T-cell (primary cell): ENCODE results near the gene OSBPL6. TPM values are rescaled to one million over a fixed set of nuclear protein-coding genes. Genes with fewer than 3 reads are reported as not detected.

Source experiments
- ATAC-seq, 4 experiments: fragments of 200-7000 bp in 3 of 4; fragments of 150-1000 bp in 1 of 4; cut with Tn5 transposase; replicated peaks in 1 of 4; 1 replicate in 3 of 4; 2 replicates in 1 of 4; pipeline ENCODE4 v1.10.0; 2021; ENCODE audit warnings: moderate library complexity in 3 of 4, mild to moderate bottlenecking in 2 of 4, moderate number of reproducible peaks in 1 of 4
- CTCF ChIA-PET, 2 donors: fragments of 300-600 bp; sonication (Branson Sonifier 250); formaldehyde crosslinking; loops; one replicate each; lab custom pipeline; 2022; ENCODE audit warnings: antibody characterized with exemption in 2 of 2; lab: Charles Lee
- POLR2A ChIA-PET, 2 donors: fragments of 300-600 bp; sonication (Branson Sonifier 250); formaldehyde crosslinking; loops; one replicate each; lab custom pipeline; 2022; ENCODE audit warnings: antibody characterized with exemption in 2 of 2; lab: Charles Lee
- DNase-seq, 35 experiments: peaks; one replicate each; pipeline versions ENCODE4 v3.0.0 to v3.0.0-alpha.2; 2013 to 2023
- H3K27ac ChIP-seq: one replicate; pipeline ENCODE4 v1.5.1; 2013; ENCODE audit warnings: low read length
- H3K27me3 ChIP-seq, 2 experiments: replicated peaks in 1 of 2; 1 replicate in 1 of 2; 2 replicates in 1 of 2; pipeline versions ENCODE4 v1.6.1 to v1.7.0; 2013; ENCODE audit warnings: low read length in 1 of 2, mixed read lengths in 1 of 2; ENCODE audit not compliant: control insufficient read depth in 2 of 2, insufficient read depth in 2 of 2; ENCODE audit errors: extremely low read depth in 1 of 2
- H3K36me3 ChIP-seq, 2 donors: 1 replicate in 1 of 2; 2 replicates in 1 of 2; pipeline versions ENCODE4 v1.6.1 to v1.7.0; 2013; ENCODE audit warnings: low read length in 1 of 2; ENCODE audit not compliant: control insufficient read depth in 2 of 2, insufficient read depth in 1 of 2; ENCODE audit errors: extremely low read depth in 1 of 2
- H3K4me1 ChIP-seq, 2 experiments: 1 replicate in 1 of 2; 2 replicates in 1 of 2; pipeline versions ENCODE4 v1.6.1 to v1.7.0; 2013; ENCODE audit warnings: low read length in 2 of 2, mixed read lengths in 1 of 2; ENCODE audit not compliant: insufficient read depth in 2 of 2, control insufficient read depth in 1 of 2; ENCODE audit errors: extremely low read depth in 1 of 2
- H3K4me3 ChIP-seq, 2 donors: 1 replicate in 1 of 2; 2 replicates in 1 of 2; pipeline versions ENCODE4 v1.5.1 to v1.7.0; 2013; ENCODE audit warnings: mild to moderate bottlenecking in 2 of 2, low read length in 1 of 2, moderate library complexity in 1 of 2; ENCODE audit not compliant: control insufficient read depth in 1 of 2; ENCODE audit errors: extremely low read depth in 1 of 2
- H3K9me3 ChIP-seq: 2 replicates; pipeline ENCODE4 v1.7.0; 2013
- H3K27ac Mint-ChIP-seq, 2 donors: one replicate each; pipeline ENCODE4 v1.8.0; 2020 to 2021; ENCODE audit warnings: mild to moderate bottlenecking in 2 of 2, mixed read lengths in 2 of 2
- H3K27me3 Mint-ChIP-seq, 2 donors: one replicate each; pipeline ENCODE4 v1.8.0; 2021 to 2022; ENCODE audit warnings: mixed read lengths in 2 of 2
- H3K36me3 Mint-ChIP-seq: one replicate; pipeline ENCODE4 v1.8.0; 2021; ENCODE audit warnings: mixed read lengths
- H3K4me1 Mint-ChIP-seq, 3 donors: one replicate each; pipeline ENCODE4 v1.8.0; 2020 to 2022; ENCODE audit warnings: mixed read lengths in 3 of 3, mild to moderate bottlenecking in 1 of 3
- H3K4me3 Mint-ChIP-seq, 3 donors: one replicate each; pipeline ENCODE4 v1.8.0; 2020 to 2022; ENCODE audit warnings: mild to moderate bottlenecking in 3 of 3, mixed read lengths in 3 of 3, moderate library complexity in 3 of 3
- H3K9me3 Mint-ChIP-seq, 3 donors: one replicate each; pipeline ENCODE4 v1.8.0; 2020 to 2022; ENCODE audit warnings: mixed read lengths in 3 of 3
- WGBS: methylation state at CpG from one replicate; pipeline ENCODE4 v1.1.5; 2013; ENCODE audit warnings: missing lambda C conversion rate; ENCODE audit not compliant: insufficient coverage; 5-methylcytosine and 5-hydroxymethylcytosine counted together
- total RNA-seq, 35 experiments: library from RNA in 6 of 35; stranded (reverse) in 6 of 35; fragments of 120-200 nt in 1 of 35; gene quantifications; one replicate each; pipeline versions ENCODE4 v1.2.1 to v1.2.4 and lab custom pipeline; 2013 to 2026

The OSBPL6 gene
- total RNA-seq, 5 donors from 2014 or later (not counting 1 experiment from before 2014, with no cell fraction given), result 0.08 to 0.41 (median 0.26) TPM

DNA sequence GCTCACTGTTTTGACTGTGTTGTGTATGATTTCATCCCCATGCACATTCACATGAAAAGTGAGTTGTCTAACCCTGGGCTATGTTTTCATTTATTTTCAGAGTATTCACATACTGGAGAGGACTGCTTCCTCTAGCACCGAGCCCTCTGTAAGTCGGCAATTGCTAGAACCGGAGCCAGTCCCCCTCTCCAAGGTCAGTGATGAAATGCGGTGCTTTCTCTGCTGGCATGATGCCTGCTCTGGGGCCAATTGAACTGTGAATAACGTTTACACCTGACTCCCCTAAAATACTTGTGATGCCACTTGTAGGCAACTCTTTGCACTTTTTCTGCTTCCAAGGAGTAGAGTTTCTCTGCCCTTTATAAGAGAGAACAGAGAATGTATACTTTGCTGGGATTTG, 129.8 kb downstream of the OSBPL6 start:
- Mint-ChIP-seq H3K9me3 (no peaks in the 10 kb centered on the region), H3K36me3 (no peaks in the 10 kb centered on the region), H3K27me3 (peaks cover 24 to 30% of the 10 kb centered on the region in 2 donors), H3K27ac (no peak overlapping the region), H3K4me3 (no peak overlapping the region), H3K4me1 (no peaks in the 10 kb centered on the region)
- no peaks in the 10 kb centered on the region for H3K36me3 ChIP-seq
- H3K27me3 ChIP-seq, result peaks cover 0 to 6% of the 10 kb centered on the region in 2 experiments
- POLR2A ChIA-PET, result interaction anchor here in 1 of 2 donors (1.5 kb wide), 1 partner anchor 12 kb away, joined by 4 read pairs; no protein-coding TSS in a partner anchor
- no peaks in the 10 kb centered on the region for H3K9me3 ChIP-seq
- H3K27ac ChIP-seq, result no peak overlapping the region
- CTCF ChIA-PET, result no interaction called here
- WGBS, result 25% methylated on average over 2 of the region's 5 CpGs
- no peak overlapping the region for H3K4me3 ChIP-seq
- DNase-seq (no peak), ATAC-seq (no peak)
- H3K4me1 ChIP-seq, result no peaks in the 10 kb centered on the region

- Mint-ChIP-seq H3K4me1 (no peaks in the 10 kb centered on the region), H3K27me3 (peaks cover 24 to 26% of the 10 kb centered on the region in 2 donors), H3K36me3 (no peaks in the 10 kb centered on the region), H3K4me3 (no peak overlapping the region), H3K9me3 (no peaks in the 10 kb centered on the region), H3K27ac (no peak overlapping the region)
- CTCF ChIA-PET, result no interaction called here
- Histone ChIP-seq H3K9me3 (no peaks in the 10 kb centered on the region), H3K4me3 (no peak overlapping the region), H3K4me1 (no peaks in the 10 kb centered on the region), H3K36me3 (no peaks in the 10 kb centered on the region), H3K27ac (no peak overlapping the region), H3K27me3 (peaks cover 0 to 6% of the 10 kb centered on the region in 2 experiments)
- WGBS, result no CpG with 5 or more reads among the region's 2 CpGs
- POLR2A ChIA-PET, result interaction anchor here in 1 of 2 donors (1.5 kb wide), 1 partner anchor 10 kb away, joined by 4 read pairs; no protein-coding TSS in a partner anchor
- DNase-seq (no peak), ATAC-seq (no peak)
These were observed 131.0 kb downstream of the OSBPL6 start for GRCh38 chr2:178325268-178325667.

- H3K4me1 ChIP-seq, result no peaks in the 10 kb centered on the region
These were observed 133.2 kb downstream of the OSBPL6 start for GRCh38 chr2:178327516-178327915.

DNA sequence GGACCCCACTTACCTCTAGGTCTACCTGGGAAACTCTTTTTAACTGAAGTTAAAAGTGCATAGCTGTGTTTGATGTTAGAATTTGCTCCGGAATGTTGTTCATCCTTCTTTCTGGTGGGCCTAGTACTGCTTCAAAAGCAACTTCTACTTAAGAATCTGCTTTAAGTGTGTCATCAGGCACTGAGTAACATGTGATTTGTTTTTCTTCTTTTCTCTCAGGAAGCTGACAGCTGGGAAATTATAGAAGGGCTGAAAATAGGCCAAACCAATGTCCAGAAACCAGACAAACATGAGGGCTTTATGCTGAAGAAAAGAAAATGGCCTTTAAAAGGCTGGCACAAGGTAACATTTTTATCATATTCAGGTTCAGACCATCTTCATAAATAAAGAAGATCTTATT, 133.7 kb downstream of the OSBPL6 start:
- no peaks in the 10 kb centered on the region for H3K36me3 ChIP-seq
- Mint-ChIP-seq H3K4me3 (no peak overlapping the region), H3K4me1 (no peaks in the 10 kb centered on the region), H3K36me3 (no peaks in the 10 kb centered on the region), H3K9me3 (no peaks in the 10 kb centered on the region), H3K27me3 (peaks cover 17 to 24% of the 10 kb centered on the region in 2 donors), H3K27ac (no peak overlapping the region)
- ATAC-seq (no peak), DNase-seq (no peak)
- no peak overlapping the region for H3K4me3 ChIP-seq
- WGBS, result no CpG with 5 or more reads among the region's 1 CpG
- H3K9me3 ChIP-seq, result no peaks in the 10 kb centered on the region
- ChIA-PET CTCF (interaction anchor here in 1 of 2 donors (0.6 kb wide), 1 partner anchor 1761 kb away, joined by 3 read pairs; no protein-coding TSS in a partner anchor), POLR2A (no interaction called here)
- peaks cover 0 to 6% of the 10 kb centered on the region in 2 experiments for H3K27me3 ChIP-seq
- H3K4me1 ChIP-seq, result no peaks in the 10 kb centered on the region
- no peak overlapping the region for H3K27ac ChIP-seq

More at GRCh38 chr2:178327516-178327915, 133.2 kb downstream of the OSBPL6 start:
- ChIA-PET CTCF (no interaction called here), POLR2A (no interaction called here)
- H3K36me3 ChIP-seq, result no peaks in the 10 kb centered on the region
- no peak overlapping the region for H3K4me3 ChIP-seq
- no peak overlapping the region for H3K27ac Mint-ChIP-seq
- DNase-seq (no peak), ATAC-seq (no peak)
- no peaks in the 10 kb centered on the region for H3K9me3 Mint-ChIP-seq
- no peak overlapping the region for H3K27ac ChIP-seq
- no peaks in the 10 kb centered on the region for H3K36me3 Mint-ChIP-seq
- no peaks in the 10 kb centered on the region for H3K4me1 Mint-ChIP-seq
- peaks cover 0 to 6% of the 10 kb centered on the region in 2 experiments for H3K27me3 ChIP-seq
- peaks cover 17 to 24% of the 10 kb centered on the region in 2 donors for H3K27me3 Mint-ChIP-seq
- no CpG with 5 or more reads among the region's 4 CpGs for WGBS
- H3K9me3 ChIP-seq, result no peaks in the 10 kb centered on the region
- H3K4me3 Mint-ChIP-seq, result no peak overlapping the region

- H3K4me1 Mint-ChIP-seq, result no peaks in the 10 kb centered on the region
- no peaks in the 10 kb centered on the region for H3K4me1 ChIP-seq
- H3K4me3 ChIP-seq, result no peak overlapping the region
- H3K27ac Mint-ChIP-seq, result no peak overlapping the region
- H3K9me3 Mint-ChIP-seq, result no peaks in the 10 kb centered on the region
- H3K36me3 Mint-ChIP-seq, result no peaks in the 10 kb centered on the region
- no peak overlapping the region for H3K4me3 Mint-ChIP-seq
- no peak for ATAC-seq
- no peaks in the 10 kb centered on the region for H3K36me3 ChIP-seq
- H3K9me3 ChIP-seq, result no peaks in the 10 kb centered on the region
- 86% methylated on average over 6 of the region's 8 CpGs for WGBS
- peaks cover 0 to 3% of the 10 kb centered on the region in 2 experiments for H3K27me3 ChIP-seq
- CTCF ChIA-PET, result no interaction called here
- POLR2A ChIA-PET, result no interaction called here
- no peak for DNase-seq
- H3K27ac ChIP-seq, result no peak overlapping the region
- H3K27me3 Mint-ChIP-seq, result peaks cover 5 to 12% of the 10 kb centered on the region in 2 donors
These were observed 136.1 kb downstream of the OSBPL6 start for GRCh38 chr2:178330175-178331017.

- Histone ChIP-seq H3K36me3 (no peaks in the 10 kb centered on the region), H3K9me3 (no peaks in the 10 kb centered on the region), H3K27ac (no peak overlapping the region), H3K4me3 (no peak overlapping the region), H3K4me1 (no peaks in the 10 kb centered on the region), H3K27me3 (peaks cover 0 to 3% of the 10 kb centered on the region in 2 experiments)
- ATAC-seq, result no peak
- Mint-ChIP-seq H3K9me3 (no peaks in the 10 kb centered on the region), H3K27me3 (peaks cover 2 to 9% of the 10 kb centered on the region in 2 donors), H3K4me3 (no peak overlapping the region), H3K36me3 (no peaks in the 10 kb centered on the region), H3K4me1 (no peaks in the 10 kb centered on the region), H3K27ac (no peak overlapping the region)
- WGBS, result 58% methylated on average over 2 of the region's 9 CpGs
- no peak for DNase-seq
- CTCF ChIA-PET, result interaction anchor here in 1 of 2 donors (0.6 kb wide), 1 partner anchor 54 kb away, joined by 3 read pairs; no protein-coding TSS in a partner anchor
- POLR2A ChIA-PET, result no interaction called here
These were observed 137.4 kb downstream of the OSBPL6 start for GRCh38 chr2:178331474-178332432.
